Hippocampal formation (tissue), 2 donors: Measurements from ENCODE around the gene RFFL.
A peak's percentile ranks its signal among the peaks of the same experiment; 100 is the strongest.

Experiments used
- DNase-seq, 2 donors: peaks; one replicate each; lab custom pipeline; 2025; lab: John Stamatoyannopoulos, UW

Gene RFFL

GRCh38 chr17:35080536-35080935 lies 17.0 kb upstream of the RFFL start:
- no peak for DNase-seq

- no peak for DNase-seq
Observed at GRCh38 chr17:35079547-35080423, 16.3 kb upstream of the RFFL start.

- no peak for DNase-seq
Observed at GRCh38 chr17:35076874-35077273, 13.4 kb upstream of the RFFL start.

GRCh38 chr17:35074711-35075707 lies 11.5 kb upstream of the RFFL start:
- peak; percentile 22 to 89 for DNase-seq

GRCh38 chr17:35073991-35074627 lies 10.6 kb upstream of the RFFL start:
- no peak for DNase-seq

GRCh38 chr17:35073183-35073790 lies 9.8 kb upstream of the RFFL start:
- no peak for DNase-seq

- DNase-seq: no peak
Observed at GRCh38 chr17:35069311-35069710, 5.8 kb upstream of the RFFL start.

GRCh38 chr17:35068249-35068648 lies 4.7 kb upstream of the RFFL start:
- DNase-seq: no peak

GRCh38 chr17:35065880-35066279 lies 2.4 kb upstream of the RFFL start:
- DNase-seq: no peak

GRCh38 chr17:35064516-35065215 lies 1.2 kb upstream of the RFFL start:
- no peak for DNase-seq

GRCh38 chr17:35062308-35062707 lies 1.2 kb downstream of the RFFL start:
- no peak for DNase-seq

GRCh38 chr17:35057332-35057915 lies 6.1 kb downstream of the RFFL start:
- DNase-seq: no peak

GRCh38 chr17:35056013-35056412 lies 7.5 kb downstream of the RFFL start:
- no peak for DNase-seq

- DNase-seq: no peak
Observed at GRCh38 chr17:35053204-35053603, 10.3 kb downstream of the RFFL start.

GRCh38 chr17:35052780-35053179 lies 10.7 kb downstream of the RFFL start:
- DNase-seq: no peak

- DNase-seq: no peak
Observed at GRCh38 chr17:35052241-35052610, 11.3 kb downstream of the RFFL start.

- DNase-seq: no peak
Observed at GRCh38 chr17:35051579-35052240, 11.8 kb downstream of the RFFL start.

- DNase-seq: peak in 1 of 2 donors; percentile 31
Observed at GRCh38 chr17:35051183-35051578, 12.3 kb downstream of the RFFL start.

GRCh38 chr17:35050170-35050569 lies 13.3 kb downstream of the RFFL start:
- no peak for DNase-seq

GRCh38 chr17:35048685-35049379 lies 14.7 kb downstream of the RFFL start:
- DNase-seq: no peak
